AG04449 (cell line): ENCODE data around the gene ARHGAP8.

Experiments
- CTCF ChIA-PET: fragments of 350-600 bp; formaldehyde crosslinking; extraction: SDS; loops from one replicate; lab custom pipeline; 2021; ENCODE audit warnings: antibody characterized with exemption; lab: Yijun Ruan, JAX
- POLR2A ChIA-PET: fragments of 400-600, 350-600 bp; formaldehyde crosslinking; extraction: SDS; loops from one replicate; lab custom pipeline; 2020; ENCODE audit warnings: antibody characterized with exemption, inconsistent platforms; lab: Yijun Ruan, JAX
- DNase-seq: peaks from one replicate; pipeline ENCODE4 v3.0.0-alpha.2; 2010; ENCODE audit warnings: low read depth, low spot score
- H3K4me3 ChIP-seq: 2 replicates; pipeline ENCODE4 v1.5.1; 2011; ENCODE audit warnings: low read depth, mild to moderate bottlenecking, control low read depth, low read length
- CTCF ChIP-seq: IDR thresholded peaks from one replicate; pipeline ENCODE4 v1.5.1; 2011; ENCODE audit warnings: mild to moderate bottlenecking, moderate library complexity, low read length, control low read depth, inconsistent platforms; ENCODE audit not compliant: insufficient read depth; ENCODE audit errors: missing control alignments

The ARHGAP8 gene

GRCh38 chr22:44707178-44707577 is 45.2 kb upstream of the ARHGAP8 start:
- CTCF ChIA-PET: interaction anchor here (2.4 kb wide), 2 partner anchors 22 to 28 kb away, joined by 9 read pairs; no protein-coding TSS in a partner anchor
- no peak for TF ChIP-seq CTCF
- no peak for DNase-seq
- no peak overlapping the region for H3K4me3 ChIP-seq
- POLR2A ChIA-PET: no interaction called here

- DNase-seq: no peak
- POLR2A ChIA-PET: no interaction called here
- CTCF ChIA-PET: interaction anchor here (1.5 to 2.4 kb wide), 3 partner anchors 21 to 27 kb away, joined by 3 to 9 read pairs (median 9); no protein-coding TSS in a partner anchor
Measured at GRCh38 chr22:44707752-44708151, 44.6 kb upstream of the ARHGAP8 start.

GRCh38 chr22:44709881-44710392 is 42.4 kb upstream of the ARHGAP8 start:
- ChIA-PET CTCF (interaction anchor here (1.5 to 2.8 kb wide), 4 partner anchors 10 to 21 kb away, joined by 3 to 10 read pairs (median 6); no protein-coding TSS in a partner anchor), POLR2A (no interaction called here)
- no peak for DNase-seq
- TF ChIP-seq CTCF: no peak
- H3K4me3 ChIP-seq: no peak overlapping the region

More at GRCh38 chr22:44707752-44708151, 44.6 kb upstream of the ARHGAP8 start:
- H3K4me3 ChIP-seq: no peak overlapping the region
- TF ChIP-seq CTCF: no peak

- ChIA-PET POLR2A (no interaction called here), CTCF (interaction anchor here (1.5 to 2.8 kb wide), 3 partner anchors 10 to 21 kb away, joined by 3 to 9 read pairs (median 3); no protein-coding TSS in a partner anchor)
- no peak for TF ChIP-seq CTCF
- H3K4me3 ChIP-seq: no peak overlapping the region
- no peak for DNase-seq
Measured at GRCh38 chr22:44710474-44711240, 41.7 kb upstream of the ARHGAP8 start.

- ChIA-PET POLR2A (no interaction called here), CTCF (interaction anchor here (1.6 kb wide), 1 partner anchor 22 kb away, joined by 3 read pairs; no protein-coding TSS in a partner anchor)
- DNase-seq: no peak
- no peak overlapping the region for H3K4me3 ChIP-seq
- no peak for TF ChIP-seq CTCF
Measured at GRCh38 chr22:44711241-44711560, 41.2 kb upstream of the ARHGAP8 start.
